NCI-H446 (cell line): ENCODE measurements around the gene CCDC172.

Experiments used
- DNase-seq, 2 experiments: peaks; one replicate each; lab custom pipeline; 2025; lab: John Stamatoyannopoulos, UW

The CCDC172 gene

GRCh38 chr10:116324227-116324950, at the start of gene CCDC172:
CCDC172 (plus strand) TSS chr10:116324448; CDS start chr10:116325012, 564 bp downstream.
- DNase-seq = no peak

GRCh38 chr10:116276981-116277380, 47.3 kb upstream of the CCDC172 start:
- no peak for DNase-seq

- DNase-seq = no peak
Measured at GRCh38 chr10:116278846-116279245, 45.4 kb upstream of the CCDC172 start.

- DNase-seq = no peak
Measured at GRCh38 chr10:116281775-116282174, 42.5 kb upstream of the CCDC172 start.

- no peak for DNase-seq
Measured at GRCh38 chr10:116286626-116287200, 37.5 kb upstream of the CCDC172 start.

- peak in 1 of 2 experiments; percentile 10 for DNase-seq
Measured at GRCh38 chr10:116287906-116288501, 36.2 kb upstream of the CCDC172 start.

GRCh38 chr10:116289652-116290051, 34.6 kb upstream of the CCDC172 start:
- no peak for DNase-seq

- no peak for DNase-seq
Measured at GRCh38 chr10:116292493-116292892, 31.8 kb upstream of the CCDC172 start.

GRCh38 chr10:116296291-116296721, 27.9 kb upstream of the CCDC172 start:
- no peak for DNase-seq

- no peak for DNase-seq
Measured at GRCh38 chr10:116298586-116298985, 25.7 kb upstream of the CCDC172 start.

GRCh38 chr10:116300542-116300941, 23.7 kb upstream of the CCDC172 start:
- no peak for DNase-seq

GRCh38 chr10:116304923-116305322, 19.3 kb upstream of the CCDC172 start:
- no peak for DNase-seq

GRCh38 chr10:116306847-116307246, 17.4 kb upstream of the CCDC172 start:
- no peak for DNase-seq

GRCh38 chr10:116307455-116307854, 16.8 kb upstream of the CCDC172 start:
- DNase-seq = no peak

GRCh38 chr10:116311016-116311415, 13.2 kb upstream of the CCDC172 start:
- no peak for DNase-seq

- DNase-seq = no peak
Measured at GRCh38 chr10:116311706-116312490, 12.3 kb upstream of the CCDC172 start.

GRCh38 chr10:116312548-116312947, 11.7 kb upstream of the CCDC172 start:
- no peak for DNase-seq

- DNase-seq = no peak
Measured at GRCh38 chr10:116316503-116316902, 7.7 kb upstream of the CCDC172 start.

- DNase-seq = no peak
Measured at GRCh38 chr10:116324951-116325635, 845 bp downstream of the CCDC172 start.

- no peak for DNase-seq
Measured at GRCh38 chr10:116325987-116326386, 1.7 kb downstream of the CCDC172 start.

GRCh38 chr10:116329153-116329552, 4.9 kb downstream of the CCDC172 start:
- DNase-seq = no peak

- DNase-seq = no peak
Measured at GRCh38 chr10:116331815-116332214, 7.6 kb downstream of the CCDC172 start.
